NCI-H187 treated with DMSO at 0.1 percent for 48 hours (cell line): ENCODE measurements around the gene NDUFB8.
"Not testable (repeated sequence)": the region's sequence is repeated elsewhere in the genome, so short reads cannot be mapped to it uniquely, and the experiment has no call there.

Source experiments
- DNase-seq: peaks from one replicate; lab custom pipeline; 2025; lab: John Stamatoyannopoulos, UW

Gene NDUFB8

DNA sequence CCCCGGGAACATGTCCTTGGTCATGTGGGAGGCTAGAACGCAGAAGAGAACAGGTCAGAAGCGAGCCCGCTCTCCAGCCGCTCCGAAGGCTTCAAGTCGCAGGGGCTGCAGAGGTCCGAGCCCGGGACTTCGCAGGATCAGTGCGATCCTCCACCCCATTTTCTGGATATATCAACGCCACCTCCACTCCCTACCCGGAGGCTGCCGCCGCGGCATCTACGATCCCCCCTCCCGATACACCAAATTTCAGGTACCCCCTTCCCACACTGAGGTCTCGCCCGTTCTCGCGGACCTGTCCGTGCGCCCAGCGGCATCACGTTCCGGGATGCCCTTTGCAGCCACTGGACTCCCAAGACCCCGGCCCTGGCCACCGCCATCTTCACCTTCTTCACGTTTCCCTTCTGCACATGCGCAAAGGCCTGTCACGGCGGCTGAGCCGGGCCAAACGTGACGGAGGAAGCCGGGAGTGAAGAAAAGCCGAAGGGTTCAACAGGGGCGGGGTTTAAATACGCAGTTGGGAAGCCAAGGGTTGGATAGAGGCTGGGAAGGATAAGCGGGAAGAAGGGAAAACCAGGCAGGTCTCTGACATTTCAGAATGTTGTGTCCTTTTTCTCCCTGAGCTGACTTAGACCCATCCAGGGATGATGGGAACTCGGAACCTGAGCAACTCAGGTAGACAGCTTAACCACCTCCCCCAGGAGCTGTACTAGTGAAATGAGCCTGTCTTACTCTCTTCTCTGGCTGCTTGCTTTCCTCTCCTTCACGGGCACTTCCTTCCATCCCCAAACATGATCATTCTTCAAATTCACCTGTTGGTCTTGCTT, at the start of gene NDUFB8:
Gene NDUFB8, minus strand, starts transcription at position 397 of the 824 bp plus-strand sequence. Its CDS starts 20 bp downstream, at position 377.
- DNase-seq, result peak; percentile 30

DNA sequence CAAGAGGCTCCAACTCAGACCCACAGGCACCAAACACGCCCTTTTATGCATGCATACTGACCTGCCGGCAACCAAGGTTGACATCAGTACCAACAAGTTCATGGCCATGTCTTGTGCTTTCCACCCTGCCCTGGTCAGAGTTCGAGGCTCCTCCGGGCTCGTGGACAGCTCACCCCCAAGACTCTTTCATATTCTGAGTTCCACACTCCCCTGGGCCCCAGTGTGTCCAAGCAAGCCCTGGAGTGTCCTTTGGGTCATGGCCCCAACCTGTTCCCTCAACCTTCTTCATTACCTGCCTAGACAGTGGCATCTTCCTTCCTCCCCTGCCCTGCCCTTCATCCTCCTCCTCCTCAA, 46.6 kb upstream of the NDUFB8 start:
- DNase-seq, result no peak

DNA sequence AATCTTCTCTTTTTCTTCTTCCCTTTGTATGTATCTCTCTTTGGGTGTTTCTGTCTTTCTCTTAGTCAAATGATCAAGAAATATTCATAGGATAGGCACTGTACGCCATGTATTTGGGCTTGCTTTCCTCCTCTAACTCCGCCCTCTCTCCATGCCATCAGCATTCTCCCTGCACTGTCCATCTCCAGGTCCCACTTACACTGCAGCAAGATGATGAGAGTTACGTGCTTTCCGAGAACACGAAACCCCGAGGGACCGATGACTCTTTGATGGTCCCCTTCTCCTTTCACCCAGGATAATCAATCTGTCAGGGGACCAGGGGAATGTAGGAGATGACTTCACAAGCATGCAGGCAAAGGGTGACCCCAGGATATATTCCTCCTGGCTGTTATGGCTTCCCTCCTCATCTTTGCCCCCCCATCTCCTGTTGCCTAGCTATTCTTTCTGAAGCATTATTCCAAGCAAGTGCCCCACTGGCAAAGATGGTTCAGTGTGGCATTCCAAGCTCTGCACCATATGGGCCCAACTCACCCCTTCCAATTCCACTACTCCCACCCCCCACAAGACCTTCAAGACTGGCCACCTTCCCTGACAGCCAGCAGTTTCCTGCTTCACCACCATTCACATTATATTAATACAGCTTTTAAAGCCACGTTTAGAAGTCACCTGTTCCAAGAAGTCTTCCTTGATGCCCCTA, 46.1 kb upstream of the NDUFB8 start:
- no peak for DNase-seq

DNA sequence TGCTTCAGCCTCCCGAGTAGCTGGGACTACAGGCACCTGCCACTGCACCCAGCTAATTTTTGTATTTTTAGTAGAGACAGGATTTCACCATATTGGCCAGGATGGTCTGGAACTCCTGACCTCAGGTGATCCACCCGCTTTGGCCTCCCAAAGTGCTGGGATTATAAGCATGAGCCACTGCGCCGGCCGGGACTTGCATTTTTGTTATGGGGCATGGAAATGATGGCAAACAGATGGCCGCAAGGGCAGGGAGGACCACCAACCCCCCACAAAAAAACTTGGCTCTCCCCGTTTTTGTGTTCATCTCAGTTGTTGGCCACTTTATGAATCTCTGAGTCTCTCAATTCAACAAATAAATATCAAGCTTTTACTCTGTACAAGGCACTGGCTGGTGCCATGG, 45.5 kb upstream of the NDUFB8 start:
- DNase-seq, result not testable (repeated sequence)

DNA sequence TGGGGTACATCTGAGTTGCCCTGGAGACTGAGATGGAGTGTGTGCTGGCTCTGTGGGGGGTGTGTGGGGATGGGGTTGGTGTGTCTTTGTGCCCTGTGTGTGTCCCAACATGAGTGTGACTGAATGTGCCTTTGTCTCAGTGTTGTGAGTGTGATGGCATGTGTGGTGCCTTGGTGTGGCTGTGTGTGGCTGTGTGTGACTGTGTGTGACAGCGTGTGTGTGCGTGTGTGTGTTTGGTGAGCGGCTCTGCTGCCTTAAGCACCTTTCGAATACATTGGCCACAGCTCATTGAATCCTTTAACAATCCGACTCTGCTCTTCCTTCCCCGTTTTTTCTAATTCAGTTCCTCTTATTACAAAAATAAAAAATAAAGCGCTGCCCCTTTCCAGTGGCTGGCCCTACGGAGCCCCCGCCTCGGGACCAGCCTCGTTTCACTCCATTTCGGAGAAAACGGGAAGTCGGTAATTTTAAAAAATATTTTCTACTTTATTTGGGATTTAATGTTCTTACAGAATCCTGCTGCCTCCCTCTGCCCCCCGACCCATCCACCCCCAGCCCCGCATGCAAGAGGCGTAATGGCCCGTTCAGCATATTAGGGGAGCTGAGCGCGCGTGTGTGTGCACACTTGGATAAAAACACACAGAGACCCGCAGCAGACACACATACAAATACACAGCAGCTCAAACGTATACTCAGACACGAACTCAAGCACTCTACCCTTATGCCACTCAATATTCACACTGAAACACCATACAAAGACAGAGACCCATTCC, 41.6 kb upstream of the NDUFB8 start:
- no peak for DNase-seq

DNA sequence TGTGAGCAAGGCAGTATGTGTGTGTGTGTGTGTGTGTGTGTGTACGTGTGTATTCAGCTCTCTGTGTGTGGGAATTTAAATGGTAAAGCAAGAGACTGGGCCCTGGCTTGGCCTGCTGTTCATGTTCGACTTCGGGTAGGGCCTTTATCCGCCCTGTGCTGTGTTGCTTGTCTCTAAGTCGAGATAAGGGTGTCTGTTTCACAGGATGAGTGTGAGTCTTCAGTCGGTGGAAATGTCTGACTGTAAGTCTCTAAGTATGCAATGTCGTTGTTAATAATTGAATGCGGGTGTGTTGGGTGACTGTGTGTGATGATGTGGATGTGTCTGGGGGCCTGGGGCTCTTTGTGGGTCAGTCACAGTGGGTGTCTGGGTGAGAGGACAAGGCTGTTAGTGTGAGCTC, 40.8 kb upstream of the NDUFB8 start:
- DNase-seq, result no peak

DNA sequence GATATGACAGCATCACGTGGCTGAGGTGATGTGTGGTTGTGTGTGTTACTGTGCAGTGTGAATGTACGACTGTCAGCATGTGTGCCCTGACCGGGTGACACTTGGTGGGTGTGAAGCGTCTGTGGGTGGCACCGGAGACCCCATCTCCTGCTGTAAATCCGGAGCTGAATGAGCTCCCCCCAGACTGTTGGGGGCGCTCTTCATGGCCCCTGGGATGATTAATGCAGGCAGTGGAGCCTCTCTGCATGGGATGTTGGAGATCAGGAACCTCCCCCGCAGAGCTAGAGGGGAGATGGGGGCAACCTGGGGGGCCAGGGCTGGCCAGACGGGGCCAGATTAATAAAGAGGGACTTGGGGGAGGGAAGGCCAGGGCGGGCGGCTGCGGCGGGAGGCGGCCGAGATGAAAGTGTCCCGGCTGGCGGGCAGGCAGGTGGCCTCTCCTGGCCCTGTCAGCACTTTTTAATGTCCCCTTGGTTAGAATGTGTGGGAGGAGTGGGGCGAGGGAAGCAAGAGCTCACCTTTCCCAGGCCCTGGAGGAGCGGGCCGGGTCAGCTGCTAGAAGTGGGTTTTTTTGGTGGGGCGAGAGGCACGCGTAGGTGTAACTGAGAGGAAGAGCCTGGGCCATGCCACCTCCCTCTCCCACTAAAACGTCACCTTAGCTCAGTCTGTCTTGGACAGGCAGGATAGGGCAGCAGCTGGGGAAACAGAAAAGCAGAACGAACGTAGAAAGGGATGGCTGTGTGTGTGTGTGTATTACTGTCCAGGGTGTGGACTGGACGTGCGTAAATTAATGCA, 40.2 kb upstream of the NDUFB8 start:
- DNase-seq, result no peak

DNA sequence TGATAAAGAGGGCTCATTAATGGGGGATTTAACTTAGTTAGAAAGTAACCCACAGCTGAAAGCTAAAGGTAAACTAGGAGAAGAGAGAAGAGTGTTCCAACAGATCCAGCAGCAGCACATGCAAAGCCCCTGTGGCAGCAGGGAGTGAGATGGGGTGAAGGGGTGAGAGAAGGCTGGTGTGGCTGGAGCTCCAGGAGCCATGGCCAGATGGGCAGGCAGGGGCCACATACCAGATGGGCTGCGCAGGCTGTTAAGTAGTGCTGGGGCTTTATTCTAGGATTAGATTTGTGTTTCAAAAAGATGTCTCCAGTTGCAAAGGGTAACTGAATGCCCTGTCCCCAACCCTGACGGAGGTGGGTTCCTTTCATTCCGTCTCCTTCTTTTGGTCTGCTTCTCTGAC, 39.2 kb upstream of the NDUFB8 start:
- no peak for DNase-seq

DNA sequence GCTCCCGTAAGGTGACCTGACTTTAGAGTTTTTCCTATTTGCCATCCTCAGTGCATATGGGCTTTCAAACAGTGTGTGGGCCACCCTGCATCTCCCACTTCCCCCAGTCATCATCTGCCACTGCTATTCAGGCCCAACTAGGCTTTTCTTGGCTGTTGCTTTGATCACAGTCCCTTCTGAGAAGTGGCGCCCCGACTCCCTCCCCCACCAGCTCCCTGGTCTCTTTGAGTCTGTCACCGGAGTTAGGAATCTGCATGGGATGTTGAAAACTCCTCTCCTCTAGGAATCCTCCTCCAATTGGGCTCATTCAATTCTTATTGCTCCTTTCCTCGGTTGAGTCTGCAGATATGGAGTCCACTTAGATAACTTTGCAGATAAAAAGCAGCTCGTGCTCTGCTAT, 38.2 kb upstream of the NDUFB8 start:
- no peak for DNase-seq

DNA sequence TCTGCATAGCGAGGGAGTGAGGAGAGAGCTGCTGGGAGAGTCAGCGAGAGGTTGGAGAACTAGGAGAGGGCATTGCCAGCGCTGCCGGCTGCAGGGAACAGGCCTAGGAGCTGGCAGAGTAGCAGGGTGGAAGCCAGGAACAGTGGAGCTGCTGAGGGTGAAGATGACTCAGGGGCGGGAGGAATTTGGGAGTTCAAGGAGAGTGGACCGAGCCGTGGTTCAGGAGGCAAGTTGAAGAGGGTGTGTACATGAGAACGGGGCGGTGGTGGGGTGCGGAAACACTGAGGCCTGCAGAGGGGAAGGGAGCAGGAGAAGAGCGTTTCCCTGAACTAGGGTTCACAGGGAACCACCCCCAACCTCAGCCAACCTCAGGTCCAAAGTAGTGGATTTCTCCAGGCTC, 37.6 kb upstream of the NDUFB8 start:
- DNase-seq, result no peak

DNA sequence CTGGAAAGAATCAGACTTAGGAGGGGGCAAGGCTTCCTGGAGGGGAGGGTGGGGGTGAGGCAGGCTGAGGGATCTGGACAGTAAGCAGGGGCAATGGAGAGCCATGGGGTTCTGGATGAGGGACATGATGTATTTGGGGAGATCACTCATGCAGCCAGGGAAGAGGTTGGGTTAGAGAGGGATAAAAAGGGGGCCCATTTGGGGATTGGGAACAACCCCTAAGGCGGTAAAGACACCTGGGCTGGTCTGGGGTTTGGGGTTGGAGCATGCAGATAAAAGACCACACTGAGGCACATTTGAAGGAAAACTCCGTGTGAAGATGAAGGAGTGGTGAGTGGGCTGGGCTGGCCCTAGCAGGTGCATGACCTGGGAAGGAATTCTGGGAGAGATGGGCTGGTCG, 36.9 kb upstream of the NDUFB8 start:
- DNase-seq, result no peak

DNA sequence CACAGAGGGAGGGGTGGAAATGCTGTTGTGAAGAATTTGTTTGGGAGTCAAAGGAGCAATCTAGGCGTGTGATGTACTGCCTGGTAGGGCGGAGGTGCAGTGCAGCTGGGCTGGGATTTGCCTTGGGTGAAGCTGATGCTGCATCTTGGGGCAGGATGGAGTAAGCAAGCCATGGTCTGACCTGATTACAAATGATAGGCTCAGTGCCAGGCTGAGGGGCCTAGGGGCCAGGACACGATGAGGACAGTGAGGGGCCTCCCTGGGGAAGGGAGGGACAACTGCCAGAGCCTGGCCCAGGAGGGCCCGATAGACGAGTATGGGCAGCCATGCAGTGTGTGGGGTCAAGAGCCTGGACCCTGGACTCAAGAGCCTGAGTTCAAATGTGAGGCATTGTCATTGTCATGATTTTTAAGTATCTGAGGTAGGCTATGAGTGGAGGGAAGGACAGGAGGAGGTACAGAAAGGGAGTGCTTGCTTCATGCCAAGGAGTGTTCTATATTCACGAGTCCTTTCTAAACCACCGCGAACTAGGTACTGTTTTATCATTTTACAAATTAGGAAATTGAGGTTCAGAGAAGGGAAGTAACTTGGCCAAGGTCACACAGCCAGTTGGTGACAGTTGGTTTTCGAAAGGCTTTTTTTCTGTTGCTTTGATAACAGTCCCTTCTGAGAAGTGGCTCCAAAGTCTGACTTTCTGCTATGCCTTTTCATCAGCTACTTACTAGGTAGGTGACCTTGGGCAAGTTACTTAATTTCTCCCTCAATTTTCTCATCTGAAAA, 35.7 kb upstream of the NDUFB8 start:
- no peak for DNase-seq

DNA sequence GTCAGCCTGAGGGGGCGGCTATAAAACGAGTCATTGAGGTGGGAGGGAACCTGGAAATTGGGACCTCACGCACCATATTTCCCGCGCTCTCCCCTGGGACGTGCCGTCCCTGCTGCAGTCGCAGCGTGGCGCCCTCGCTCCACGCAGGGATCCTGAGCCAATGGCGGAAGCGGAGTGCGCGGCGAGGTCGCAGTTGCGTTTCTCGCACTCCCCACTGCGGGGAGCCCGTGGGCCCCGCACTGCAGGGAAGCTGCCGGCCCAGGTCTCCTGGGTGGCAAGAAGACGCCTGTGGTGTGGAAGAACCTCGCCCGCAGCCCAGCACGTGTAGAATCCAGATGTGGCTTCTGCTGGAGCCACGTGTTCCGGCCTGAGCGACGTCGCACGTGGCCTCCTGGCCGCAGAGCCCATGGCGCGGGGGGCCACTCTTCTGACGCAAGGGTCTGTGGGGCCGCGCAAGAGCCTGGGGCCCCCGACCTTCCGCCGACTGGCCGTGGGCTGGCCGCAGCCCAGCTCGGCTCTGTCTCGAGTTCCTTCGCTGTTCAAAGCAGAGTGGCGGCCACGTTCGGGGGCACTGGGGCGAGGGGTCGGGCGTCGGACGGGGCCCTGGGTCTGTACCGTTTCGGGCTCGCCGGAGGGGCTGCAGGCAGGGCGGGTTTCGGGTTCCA, 32.5 kb upstream of the NDUFB8 start:
- no peak for DNase-seq

DNA sequence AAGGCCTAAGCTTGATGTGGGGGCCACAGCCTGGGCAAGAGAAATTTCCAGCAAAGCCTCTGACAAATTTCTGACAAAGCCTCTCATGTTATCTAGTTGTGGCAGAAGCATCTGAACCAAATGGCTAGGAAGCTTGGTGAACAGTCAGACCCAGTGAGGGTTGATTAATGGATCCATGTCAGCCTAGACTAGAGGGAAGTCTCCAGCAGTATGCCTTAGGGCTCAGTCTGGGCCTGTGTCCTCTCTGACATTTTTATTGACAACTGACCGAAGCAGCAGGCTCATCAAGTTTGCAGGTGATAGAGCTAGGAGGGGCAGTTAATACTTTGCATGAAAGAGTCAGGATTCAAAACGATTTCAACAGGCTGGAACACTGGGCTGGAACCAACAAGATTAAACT, 31.3 kb upstream of the NDUFB8 start:
- no peak for DNase-seq

DNA sequence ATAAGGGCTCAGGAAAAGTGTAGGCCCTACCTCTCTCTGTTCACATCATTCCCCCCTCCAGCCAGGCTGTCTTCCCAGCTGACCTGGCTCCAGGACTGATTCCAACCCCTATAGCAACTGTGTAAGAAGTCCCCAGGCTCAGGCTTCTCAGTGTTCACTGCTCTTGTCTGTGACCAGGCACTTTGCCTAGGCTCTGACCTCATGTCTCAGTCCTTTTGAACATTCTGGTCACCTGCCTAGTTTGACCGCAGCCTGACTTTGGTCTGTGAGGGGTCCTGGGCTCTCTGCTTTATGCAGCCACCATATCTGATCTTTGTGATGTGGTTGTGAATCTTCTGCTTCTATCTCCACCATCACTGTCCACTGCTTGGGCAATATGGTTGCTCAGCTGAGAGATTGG, 30.6 kb upstream of the NDUFB8 start:
- DNase-seq, result no peak

DNA sequence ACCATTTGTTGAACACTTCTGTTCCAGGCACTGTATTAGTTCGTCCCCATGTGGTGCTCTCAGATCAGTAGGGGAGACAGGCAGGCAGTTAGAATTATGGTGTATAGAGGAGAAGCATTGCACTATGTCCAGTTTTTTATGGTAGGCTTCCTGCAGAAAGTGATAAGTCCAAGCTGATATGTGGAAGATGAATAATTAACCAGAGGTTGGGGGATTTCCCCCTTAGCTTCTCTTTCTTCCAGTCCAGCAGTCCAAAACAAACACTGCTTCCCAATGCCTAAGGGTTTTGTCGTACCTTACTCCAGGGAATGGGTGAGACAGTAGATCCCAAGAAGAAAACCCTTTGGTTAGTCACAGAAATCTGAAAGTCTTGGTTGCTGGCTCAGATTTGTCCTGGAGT, 25.2 kb upstream of the NDUFB8 start:
- DNase-seq, result no peak

DNA sequence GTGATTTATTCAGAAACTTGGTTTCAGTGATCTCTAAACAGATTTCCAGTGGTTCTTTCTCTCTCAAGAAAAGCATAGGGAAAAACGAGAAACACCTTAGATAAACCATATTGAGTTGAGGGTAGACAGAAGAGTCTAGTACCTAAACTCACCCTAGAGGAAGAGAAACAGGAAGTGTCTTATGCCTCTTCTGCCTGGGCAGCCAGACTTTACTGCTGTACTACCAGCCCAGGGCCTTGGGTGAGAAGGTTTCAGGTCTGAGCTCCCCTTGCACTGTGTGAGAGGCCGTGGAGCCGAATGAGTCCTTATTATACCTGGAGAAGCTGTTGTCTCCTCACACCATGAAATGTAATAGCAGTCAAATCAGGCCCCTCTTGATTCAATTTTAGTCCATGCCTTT, 24.3 kb upstream of the NDUFB8 start:
- DNase-seq, result no peak

DNA sequence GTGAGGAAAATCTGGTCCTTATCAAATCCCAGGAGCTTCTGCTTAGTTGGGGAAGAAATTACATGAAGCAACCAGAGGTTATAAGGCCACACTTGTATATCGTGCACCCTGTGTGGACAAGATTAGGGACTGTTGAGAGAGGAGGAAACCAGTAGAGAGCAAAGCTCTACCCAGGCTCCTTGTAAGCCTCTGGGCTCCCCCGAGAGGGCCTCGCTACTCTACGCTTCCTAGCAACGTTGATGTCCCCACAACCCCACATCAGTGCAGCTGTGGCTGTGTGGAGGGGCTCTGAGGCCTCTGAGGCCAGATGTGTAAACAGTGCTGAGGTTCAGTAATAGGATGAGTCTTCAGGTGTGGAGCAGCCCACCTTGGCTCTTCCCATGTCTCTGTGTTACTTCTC, 22.1 kb upstream of the NDUFB8 start:
- DNase-seq, result no peak

DNA sequence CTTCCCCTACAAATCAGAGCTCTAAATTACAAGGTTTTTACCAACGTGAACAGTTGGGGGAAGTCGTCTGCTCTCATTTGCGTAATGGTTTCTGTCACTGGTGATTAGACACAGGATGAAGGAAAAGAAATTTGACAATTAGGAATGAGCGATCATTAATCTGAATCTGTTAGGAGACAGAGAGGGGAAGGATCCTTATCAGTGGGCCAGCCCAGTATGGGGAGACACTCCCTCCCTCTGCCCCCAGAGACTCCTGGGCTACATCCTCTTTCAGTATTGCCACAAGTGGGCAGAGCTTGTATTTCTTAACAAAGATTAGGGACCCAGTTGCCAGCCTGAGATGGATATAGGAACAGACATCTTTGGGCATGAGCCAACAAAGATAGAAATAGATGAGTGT, 21.5 kb upstream of the NDUFB8 start:
- DNase-seq, result no peak

DNA sequence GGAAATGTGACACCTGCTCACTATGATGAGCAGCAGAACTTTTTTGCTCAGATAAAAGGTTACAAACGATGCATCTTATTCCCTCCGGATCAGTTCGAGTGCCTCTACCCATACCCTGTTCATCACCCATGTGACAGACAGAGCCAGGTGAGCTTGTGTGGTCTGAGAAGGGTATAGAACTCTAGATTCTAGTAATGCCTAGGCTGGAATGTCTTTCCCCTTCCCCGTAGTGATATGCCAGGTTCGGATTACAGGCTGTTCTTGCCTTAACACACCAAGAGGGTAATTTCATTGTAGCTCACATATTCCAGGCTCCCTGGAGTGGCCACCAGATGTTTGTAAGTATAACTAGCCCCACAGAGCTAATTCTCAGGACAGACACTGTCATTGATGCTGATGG, 15.3 kb upstream of the NDUFB8 start:
- no peak for DNase-seq

DNA sequence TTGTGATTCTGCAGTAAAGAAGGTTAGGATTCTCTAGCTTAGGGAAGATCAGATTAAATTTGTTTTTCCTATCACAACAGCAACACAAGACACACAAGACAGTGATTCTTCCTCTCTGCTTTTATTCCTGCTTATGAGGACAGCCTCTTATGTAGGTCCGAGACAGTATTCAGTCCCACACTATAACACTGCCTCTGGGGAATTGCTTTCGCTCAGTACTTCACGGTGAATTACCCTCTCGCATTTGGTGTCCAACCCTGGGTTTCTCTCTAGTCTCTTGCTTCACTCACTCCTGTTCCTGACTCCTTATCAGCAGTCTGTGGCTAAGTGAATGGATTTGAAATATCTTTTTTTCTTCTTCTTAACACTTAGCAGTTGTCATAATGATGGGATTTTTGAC, 7.8 kb upstream of the NDUFB8 start:
- DNase-seq, result no peak
